Adrenal gland (tissue), 5 donors: Measurements from ENCODE around the gene LYPD6B.

Source experiments
- POLR2A ChIP-seq, 2 donors: fragments of 450-650 bp; IDR thresholded peaks; one replicate each; pipeline ENCODE4 v1.6.1; 2017; ENCODE audit warnings: antibody characterized with exemption in 2 of 2, mild to moderate bottlenecking in 2 of 2, moderate library complexity in 1 of 2
- TF ChIP-seq, protein P1 (sequence below), 6 experiments: fragments of 450-650 bp in 4 of 6; fragments of 200-600 bp in 2 of 6; sonication (generic) in 1 of 6; IDR thresholded peaks; 1 replicate in 5 of 6; 2 replicates in 1 of 6; pipeline versions ENCODE4 v1.5.1 to v1.8.0; 2016 to 2021; ENCODE audit warnings: antibody characterized with exemption in 6 of 6, mild to moderate bottlenecking in 2 of 6, moderate library complexity in 1 of 6
- donor health status: DM: no; HTN: no; CAD: no.

DNA sequence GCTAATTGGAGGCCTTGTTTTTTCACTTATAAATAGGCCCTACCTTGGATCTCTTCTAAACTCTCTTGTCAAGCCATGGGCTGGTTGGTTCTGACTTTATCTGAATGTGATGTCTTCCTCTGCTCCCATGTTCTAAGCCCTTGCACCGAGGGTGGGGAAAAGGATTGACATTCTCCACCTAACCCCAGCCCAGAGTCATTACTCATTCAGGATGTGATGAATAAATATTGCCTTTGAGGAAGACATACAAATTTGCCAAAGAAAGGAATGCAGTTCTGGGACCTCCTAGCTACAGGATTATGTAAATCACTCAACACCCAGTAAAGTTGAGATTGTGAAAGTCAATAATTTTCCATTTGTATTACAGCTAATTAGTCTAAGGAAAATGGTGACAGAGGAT, 149.8 kb downstream of the LYPD6B start:
- no peak for TF ChIP-seq POLR2A (IDR thresholded peaks at IDR 0.05)
- TF ChIP-seq, protein P1, sequence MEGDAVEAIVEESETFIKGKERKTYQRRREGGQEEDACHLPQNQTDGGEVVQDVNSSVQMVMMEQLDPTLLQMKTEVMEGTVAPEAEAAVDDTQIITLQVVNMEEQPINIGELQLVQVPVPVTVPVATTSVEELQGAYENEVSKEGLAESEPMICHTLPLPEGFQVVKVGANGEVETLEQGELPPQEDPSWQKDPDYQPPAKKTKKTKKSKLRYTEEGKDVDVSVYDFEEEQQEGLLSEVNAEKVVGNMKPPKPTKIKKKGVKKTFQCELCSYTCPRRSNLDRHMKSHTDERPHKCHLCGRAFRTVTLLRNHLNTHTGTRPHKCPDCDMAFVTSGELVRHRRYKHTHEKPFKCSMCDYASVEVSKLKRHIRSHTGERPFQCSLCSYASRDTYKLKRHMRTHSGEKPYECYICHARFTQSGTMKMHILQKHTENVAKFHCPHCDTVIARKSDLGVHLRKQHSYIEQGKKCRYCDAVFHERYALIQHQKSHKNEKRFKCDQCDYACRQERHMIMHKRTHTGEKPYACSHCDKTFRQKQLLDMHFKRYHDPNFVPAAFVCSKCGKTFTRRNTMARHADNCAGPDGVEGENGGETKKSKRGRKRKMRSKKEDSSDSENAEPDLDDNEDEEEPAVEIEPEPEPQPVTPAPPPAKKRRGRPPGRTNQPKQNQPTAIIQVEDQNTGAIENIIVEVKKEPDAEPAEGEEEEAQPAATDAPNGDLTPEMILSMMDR (IDR thresholded peaks at IDR 0.05) = no peak
